ENCODE measurements around the gene CDC25C.

CDC25C gene

GRCh38 chr5:138331449-138332368 lies at the start of gene CDC25C:
Gene CDC25C (minus strand): TSS chr5:138331804. CDS start chr5:138331180, 624 bp downstream.
- peak; percentile 99 for DNase-seq

GRCh38 chr5:138372653-138373052 lies 41.0 kb upstream of the CDC25C start:
- DNase-seq = no peak

- DNase-seq = no peak
Observed at GRCh38 chr5:138372225-138372624, 40.6 kb upstream of the CDC25C start.

GRCh38 chr5:138371454-138371853 lies 39.9 kb upstream of the CDC25C start:
- DNase-seq = no peak

DNA sequence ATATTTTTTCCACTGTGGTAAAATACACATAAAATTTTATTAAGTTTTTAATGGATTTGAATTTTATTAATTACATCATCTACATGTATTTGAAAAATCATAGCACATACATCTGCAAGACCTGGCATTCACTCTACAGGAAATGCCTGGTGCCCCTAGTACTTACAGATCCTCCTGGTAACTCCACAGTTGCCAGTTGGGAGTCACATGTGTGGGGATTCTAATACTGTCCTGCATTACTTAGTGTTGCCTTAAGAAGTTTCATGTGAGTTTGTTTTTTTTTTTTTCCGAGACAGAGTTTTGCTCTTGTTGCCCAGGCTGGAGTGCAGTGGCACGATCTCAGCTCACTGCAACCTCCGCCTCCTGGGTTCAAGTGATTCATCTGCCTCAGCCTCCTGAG lies 38.9 kb upstream of the CDC25C start:
- no peak for DNase-seq

GRCh38 chr5:138369706-138370105 lies 38.1 kb upstream of the CDC25C start:
- DNase-seq = no peak

DNA sequence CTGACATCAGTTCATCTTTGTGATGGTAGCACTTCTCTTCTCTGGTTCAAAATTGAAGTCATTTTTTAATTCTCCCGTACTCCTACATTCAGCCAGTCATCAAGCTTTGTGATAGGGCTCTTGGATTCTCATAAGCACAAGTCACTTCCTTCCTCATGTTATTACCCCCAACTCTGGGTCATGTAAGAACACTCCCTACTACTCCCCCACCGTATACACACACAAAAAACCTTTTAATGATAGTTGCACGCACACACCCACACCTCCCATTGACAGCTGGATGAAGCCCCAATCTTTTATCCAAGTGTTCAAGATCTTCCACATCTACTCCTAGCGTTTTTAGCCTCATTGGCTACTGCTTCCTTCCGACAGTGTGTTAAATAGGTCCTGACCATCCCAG lies 37.7 kb upstream of the CDC25C start:
- DNase-seq = no peak

- DNase-seq = no peak
Observed at GRCh38 chr5:138366632-138367382, 35.2 kb upstream of the CDC25C start.

DNA sequence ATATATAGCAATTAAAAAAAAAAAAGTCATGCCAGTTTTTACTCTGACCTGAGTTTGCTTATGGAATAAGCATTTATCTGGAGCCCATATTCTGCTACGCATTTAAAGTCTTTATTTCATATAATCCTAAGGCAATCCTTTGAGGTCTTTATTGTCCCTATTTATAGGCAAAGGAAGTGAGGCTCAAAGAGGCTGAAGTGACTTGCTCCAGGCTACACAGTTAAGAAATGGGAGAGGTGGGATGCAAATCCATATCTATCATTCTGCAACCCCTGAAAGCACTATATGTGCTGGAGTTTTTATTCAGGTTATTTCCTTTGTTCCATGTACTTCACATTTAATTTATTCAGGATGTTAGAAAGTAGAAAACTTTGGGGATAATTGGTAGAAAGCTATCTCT lies 33.0 kb upstream of the CDC25C start:
- DNase-seq = no peak

DNA sequence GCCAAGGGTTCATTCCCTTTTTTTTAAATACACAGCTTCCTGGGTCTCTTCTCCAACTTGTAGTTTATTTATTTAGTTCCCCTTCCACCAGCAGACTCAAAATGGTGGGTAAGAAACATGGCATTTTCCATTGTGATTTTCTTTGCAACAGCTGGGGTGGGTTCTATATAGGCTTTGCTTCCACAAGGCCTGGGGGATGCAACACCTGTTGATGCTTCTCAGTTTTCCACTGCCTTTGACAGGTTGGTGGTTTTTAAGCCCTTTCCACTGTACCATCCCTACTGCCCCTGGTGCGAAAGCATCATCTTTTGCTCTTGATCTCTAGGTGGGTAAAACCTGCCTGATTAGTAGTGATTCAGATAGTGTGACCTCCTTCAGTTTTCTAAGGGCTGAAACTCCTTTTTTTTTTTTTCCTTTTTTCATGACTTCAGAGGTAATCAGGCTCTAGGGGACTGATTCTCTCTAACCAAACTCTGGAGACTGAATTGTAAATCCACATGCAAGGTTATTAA lies 29.4 kb upstream of the CDC25C start:
- no peak for DNase-seq

DNA sequence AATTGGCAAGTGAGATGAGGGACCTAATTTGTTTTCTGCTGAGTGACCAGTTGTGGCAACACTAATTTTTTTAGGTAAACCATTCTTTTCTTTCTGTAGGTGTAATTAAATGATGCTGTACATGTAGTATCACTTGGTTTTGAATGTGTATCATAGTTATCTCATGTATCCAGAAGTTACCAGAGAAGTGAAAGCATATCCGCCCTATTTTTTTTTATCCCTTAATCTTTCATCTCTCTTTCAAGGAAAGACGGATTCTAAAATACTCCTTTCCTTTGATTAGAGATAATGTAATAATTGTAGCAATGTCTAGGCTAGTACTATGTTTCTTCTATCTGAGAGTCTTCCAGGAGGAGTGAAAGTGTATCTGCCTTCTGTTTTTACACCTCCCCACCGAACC lies 28.0 kb upstream of the CDC25C start:
- DNase-seq = no peak

GRCh38 chr5:138354926-138355378 lies 23.3 kb upstream of the CDC25C start:
- peak; percentile 87 for DNase-seq

DNA sequence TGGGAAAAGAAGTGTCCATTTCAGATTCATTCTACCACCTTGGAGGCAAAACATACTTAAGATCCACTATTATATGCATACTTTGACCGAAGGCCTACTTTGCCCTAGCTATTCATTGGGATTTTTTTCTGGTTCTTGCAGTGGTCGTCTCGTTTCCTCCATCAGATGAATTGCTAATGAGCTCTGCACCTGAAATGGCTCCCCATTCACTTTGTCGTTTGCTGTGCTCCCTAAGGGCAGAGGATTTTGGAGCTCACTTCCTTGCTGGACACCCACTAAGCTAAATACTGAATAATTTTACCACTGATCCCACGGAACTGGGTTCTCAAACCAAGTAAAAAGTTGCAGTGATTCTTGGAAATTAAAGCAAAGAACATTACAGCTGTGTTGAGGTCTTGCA lies 22.8 kb upstream of the CDC25C start:
- DNase-seq = no peak

GRCh38 chr5:138353560-138354080 lies 22.0 kb upstream of the CDC25C start:
- peak; percentile 53 for DNase-seq

DNA sequence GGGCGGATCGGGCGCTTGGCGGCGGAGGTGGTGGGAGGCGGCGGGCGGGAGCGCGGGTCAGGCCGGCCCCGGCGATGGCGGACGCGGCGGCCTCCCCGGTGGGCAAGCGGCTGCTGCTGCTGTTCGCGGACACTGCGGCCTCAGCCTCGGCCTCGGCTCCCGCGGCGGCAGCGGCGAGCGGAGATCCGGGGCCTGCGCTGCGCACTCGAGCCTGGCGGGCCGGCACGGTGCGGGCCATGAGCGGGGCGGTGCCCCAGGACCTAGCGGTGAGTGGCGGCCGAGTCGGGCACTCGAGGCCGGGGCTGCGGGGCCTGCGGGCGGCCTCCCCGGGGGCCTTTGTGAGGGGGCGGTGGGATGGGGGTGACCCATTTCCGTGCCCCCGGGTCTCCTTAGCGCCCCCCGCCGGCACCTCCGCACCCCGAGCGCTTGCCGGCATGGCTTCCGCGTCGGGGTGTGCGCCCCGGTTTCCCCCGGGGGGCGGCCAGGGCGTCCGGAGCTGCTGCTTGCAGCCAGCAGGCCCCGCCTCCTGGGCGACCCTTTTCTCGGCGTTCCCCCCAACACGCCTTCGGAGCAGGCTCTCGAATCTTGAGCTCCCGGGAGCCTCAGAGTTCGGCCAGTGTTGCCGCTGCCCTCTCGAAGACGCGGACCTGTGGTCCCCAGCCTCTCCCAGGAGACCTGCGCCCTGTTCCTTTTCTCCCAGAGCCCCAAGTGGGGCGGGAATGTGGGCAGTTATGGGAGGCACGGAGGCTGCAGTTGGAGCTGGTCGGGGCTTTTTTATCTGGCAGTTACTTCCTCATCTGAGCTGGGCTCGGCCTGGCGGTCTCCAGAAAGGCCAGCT lies 21.3 kb upstream of the CDC25C start:
- peak; percentile 75 for DNase-seq

DNA sequence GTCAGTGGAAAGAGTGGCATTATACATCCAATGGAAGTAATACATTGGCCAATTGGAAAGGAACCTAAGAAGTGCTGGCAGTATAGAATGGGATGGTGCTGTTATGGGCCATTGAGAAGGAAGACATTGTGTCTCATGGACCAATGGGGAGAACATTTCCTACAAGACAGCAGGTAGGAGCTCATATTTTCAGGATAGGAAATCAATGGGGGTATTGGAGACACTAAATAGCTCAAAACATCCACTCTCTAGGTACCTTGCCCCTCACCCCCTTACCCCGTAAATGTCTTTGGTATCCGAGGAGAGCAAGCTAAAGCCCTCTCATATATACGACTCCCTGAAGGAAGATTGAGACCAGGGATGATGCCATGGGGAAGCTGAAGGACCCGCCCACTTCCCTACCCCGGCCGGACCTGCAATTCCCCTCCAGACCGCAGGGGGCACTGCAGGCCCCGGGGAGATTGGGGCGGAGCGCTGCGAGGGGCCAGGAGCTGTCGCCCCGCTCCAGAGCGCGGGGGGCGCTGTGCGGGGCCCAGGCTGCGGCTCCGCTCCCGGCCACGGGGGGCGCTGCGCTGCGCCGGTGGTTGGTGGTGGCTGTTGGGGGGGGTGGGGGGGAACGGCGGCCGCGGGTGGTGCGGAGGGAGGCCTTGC lies 20.6 kb upstream of the CDC25C start, which contains the start of gene KDM3B:
TSS of gene KDM3B (plus strand) at position 615 of the 651 bp plus-strand sequence. CDS start 111 bp downstream, outside the sequence.
- peak; percentile 95 for DNase-seq

DNA sequence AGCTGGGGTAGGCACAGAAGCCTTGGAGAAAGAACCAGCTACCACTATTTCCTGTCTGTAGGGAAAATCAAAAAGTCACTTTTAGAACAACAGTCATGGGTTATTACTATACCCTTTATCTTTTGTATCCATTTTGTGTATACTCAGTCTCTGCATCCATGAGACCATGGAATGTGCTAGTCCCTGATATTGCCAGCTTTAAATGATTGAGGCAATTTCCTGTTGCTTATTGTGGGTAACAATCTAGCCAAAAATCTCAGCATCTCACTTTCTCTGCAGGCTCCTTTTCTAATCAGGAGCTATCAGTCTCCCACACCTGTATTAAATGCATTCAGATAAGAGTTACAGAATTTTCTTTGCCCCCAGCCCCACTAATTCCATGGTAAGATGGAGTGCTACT lies 19.9 kb upstream of the CDC25C start:
- no peak for DNase-seq

DNA sequence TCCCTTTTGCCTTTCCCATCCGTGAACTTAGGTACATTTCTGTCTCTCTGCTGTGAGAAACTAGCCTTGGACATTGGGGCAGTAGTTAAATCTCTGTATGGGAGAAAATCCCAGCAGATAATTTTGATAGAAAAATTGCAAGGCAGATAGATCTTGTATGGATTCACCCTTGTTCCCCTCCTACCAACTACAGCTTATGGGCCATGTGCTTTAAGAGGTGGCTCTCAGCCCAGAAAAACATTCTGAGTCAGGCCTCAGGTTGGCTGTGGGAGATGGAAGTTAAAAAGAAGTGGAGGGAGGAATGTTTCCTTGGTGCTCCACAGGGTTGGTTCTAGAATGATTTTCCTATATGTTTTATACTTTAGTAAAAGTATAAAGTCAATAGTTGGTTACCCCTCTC lies 19.5 kb upstream of the CDC25C start:
- no peak for DNase-seq

DNA sequence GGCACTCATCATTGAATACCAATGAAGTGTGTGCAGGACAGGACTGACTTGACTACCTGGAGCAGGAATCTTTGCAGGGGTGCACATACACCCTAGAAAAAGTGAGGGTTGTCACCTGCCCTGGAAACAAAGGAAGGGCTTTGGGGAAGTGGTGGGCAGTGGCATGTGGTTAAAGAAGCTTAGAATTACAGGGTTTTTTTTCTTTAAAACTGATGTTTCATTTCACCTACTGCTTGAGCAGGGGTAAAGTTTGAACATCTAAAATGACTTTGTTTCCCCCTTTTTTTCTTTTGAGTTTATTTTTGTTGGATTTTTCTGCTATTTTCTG lies 18.9 kb upstream of the CDC25C start:
- no peak for DNase-seq

DNA sequence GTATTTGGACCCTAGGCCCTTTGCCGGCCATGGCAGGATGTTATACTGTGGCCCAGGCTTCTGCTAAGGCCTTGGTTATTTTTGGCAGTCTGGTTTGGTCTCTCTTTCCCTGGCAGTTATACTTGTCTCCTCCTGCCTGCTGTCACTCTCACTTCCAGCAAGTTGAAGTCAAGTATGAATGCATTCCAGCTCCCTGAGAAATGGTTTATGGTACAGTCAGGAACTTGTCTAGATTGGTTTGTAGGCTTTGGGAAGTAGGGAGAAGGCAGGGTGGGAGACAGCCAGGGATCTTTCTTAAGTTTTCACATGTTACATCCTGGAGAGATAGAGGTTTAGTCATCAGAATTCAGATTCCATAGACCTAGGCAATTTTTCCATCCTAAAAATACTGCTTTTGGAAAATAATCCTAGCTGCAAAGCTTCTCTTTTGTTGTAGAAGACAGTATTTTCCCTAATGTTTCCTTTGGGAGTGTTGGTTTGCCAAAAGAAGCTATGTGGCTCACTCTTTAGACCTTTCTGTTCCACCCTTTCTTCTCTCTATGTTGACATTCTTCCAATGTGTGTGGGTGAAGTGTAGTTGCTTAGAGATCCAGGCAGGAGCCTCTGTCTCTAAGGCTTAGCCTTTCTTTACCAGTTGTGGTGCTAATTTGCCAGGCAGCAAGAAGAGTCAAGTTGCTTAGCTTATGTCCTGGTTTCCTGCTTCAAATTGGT lies 18.4 kb upstream of the CDC25C start:
- no peak for DNase-seq

DNA sequence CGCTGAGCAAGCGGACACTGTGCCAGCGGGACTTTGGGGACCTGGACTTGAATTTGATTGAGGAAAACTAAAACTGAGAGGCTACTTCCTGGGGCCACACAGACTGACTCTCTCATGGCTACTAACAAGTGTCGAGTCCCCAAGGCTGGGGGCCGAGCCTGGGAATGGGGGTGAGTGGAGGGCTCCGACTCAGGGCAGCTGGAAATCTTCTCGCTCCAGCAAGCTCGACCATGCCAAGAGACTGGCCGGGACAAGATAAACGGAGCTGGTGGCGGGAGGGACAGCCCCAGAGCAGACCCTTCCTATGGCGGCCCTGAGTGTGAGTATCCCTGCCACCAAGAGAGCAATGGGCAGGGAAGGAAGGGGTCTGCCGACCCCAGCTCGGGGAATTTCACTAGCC lies 15.3 kb upstream of the CDC25C start:
- DNase-seq = no peak

Data from activated CD4-positive, alpha-beta T cell treated with anti-CD3 and anti-CD28 coated beads, Interleukin-10, Interleukin-2, amounts not matched to agents 100 ng/mL and 50 ng/mL, durations not matched to agents 16 hours and 8 hours (primary cell).